Epidermal melanocyte (primary cell): Measurements from ENCODE around the gene BFSP2.

ENCODE experiments used
- DNase-seq: peaks from one replicate; pipeline ENCODE4 v3.0.0; 2011; ENCODE audit warnings: low spot score; ENCODE audit not compliant: insufficient read length

Gene BFSP2

GRCh38 chr3:133383175-133383574 lies 16.7 kb upstream of the BFSP2 start:
- no peak for DNase-seq

GRCh38 chr3:133383741-133384140 lies 16.1 kb upstream of the BFSP2 start:
- no peak for DNase-seq

GRCh38 chr3:133384331-133385027 lies 15.4 kb upstream of the BFSP2 start:
- DNase-seq, result peak; percentile 70

- DNase-seq, result no peak
Observed at GRCh38 chr3:133386876-133387275, 13.0 kb upstream of the BFSP2 start.

GRCh38 chr3:133387341-133387740 lies 12.5 kb upstream of the BFSP2 start:
- DNase-seq, result no peak

- no peak for DNase-seq
Observed at GRCh38 chr3:133388696-133389395, 11.0 kb upstream of the BFSP2 start.

- no peak for DNase-seq
Observed at GRCh38 chr3:133390715-133391114, 9.1 kb upstream of the BFSP2 start.

GRCh38 chr3:133393204-133393603 lies 6.7 kb upstream of the BFSP2 start:
- no peak for DNase-seq

- no peak for DNase-seq
Observed at GRCh38 chr3:133393691-133394474, 6.0 kb upstream of the BFSP2 start.

GRCh38 chr3:133394561-133395311 lies 5.1 kb upstream of the BFSP2 start:
- no peak for DNase-seq

GRCh38 chr3:133396906-133397305 lies 3.0 kb upstream of the BFSP2 start:
- no peak for DNase-seq

- no peak for DNase-seq
Observed at GRCh38 chr3:133401374-133402135, 1.7 kb downstream of the BFSP2 start.

- DNase-seq, result no peak
Observed at GRCh38 chr3:133404920-133405319, 5.1 kb downstream of the BFSP2 start.

- DNase-seq, result no peak
Observed at GRCh38 chr3:133408366-133408765, 8.5 kb downstream of the BFSP2 start.

GRCh38 chr3:133408961-133409360 lies 9.1 kb downstream of the BFSP2 start:
- peak; percentile 54 for DNase-seq

- no peak for DNase-seq
Observed at GRCh38 chr3:133410191-133410892, 10.5 kb downstream of the BFSP2 start.

- DNase-seq, result no peak
Observed at GRCh38 chr3:133412183-133413132, 12.6 kb downstream of the BFSP2 start.

- no peak for DNase-seq
Observed at GRCh38 chr3:133413161-133414020, 13.5 kb downstream of the BFSP2 start.
